ENCODE data around the gene NAA38.
"Not testable (repeated sequence)": the region's sequence is repeated elsewhere in the genome, so short reads cannot be mapped to it uniquely, and the experiment has no call there.

NAA38 gene

DNA sequence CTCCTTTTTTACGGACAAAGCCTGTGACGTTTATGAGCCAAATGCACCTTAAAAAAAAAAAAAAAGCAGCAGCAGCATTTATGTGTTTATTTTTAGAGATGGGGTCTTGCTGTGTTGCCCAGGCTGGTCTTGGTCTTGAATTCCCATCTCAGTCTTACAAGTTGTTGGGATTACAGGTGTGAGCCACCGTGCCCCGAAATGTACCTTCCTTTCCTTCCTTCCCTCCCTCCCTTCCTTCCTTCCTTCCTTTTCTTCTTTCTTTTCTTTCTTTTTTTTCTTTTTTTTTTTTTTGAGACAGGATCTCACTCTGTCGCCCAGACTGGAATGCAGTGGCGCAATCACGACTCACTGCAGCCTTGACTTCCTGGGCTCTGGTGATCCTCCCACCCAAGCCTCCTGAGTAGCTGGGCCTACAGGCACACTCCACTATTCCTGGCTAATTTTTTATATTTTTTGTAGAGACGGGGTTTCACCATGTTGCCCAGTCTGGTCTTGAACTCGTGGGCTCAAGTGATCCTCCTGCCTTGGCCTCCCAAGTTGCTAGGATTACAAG, 47.5 kb downstream of the NAA38 start:
- not testable (repeated sequence) for H3K4me3 ChIP-seq (ENCODE audit: low read length); DNase-seq (ENCODE audit: low read depth, low spot score)

DNA sequence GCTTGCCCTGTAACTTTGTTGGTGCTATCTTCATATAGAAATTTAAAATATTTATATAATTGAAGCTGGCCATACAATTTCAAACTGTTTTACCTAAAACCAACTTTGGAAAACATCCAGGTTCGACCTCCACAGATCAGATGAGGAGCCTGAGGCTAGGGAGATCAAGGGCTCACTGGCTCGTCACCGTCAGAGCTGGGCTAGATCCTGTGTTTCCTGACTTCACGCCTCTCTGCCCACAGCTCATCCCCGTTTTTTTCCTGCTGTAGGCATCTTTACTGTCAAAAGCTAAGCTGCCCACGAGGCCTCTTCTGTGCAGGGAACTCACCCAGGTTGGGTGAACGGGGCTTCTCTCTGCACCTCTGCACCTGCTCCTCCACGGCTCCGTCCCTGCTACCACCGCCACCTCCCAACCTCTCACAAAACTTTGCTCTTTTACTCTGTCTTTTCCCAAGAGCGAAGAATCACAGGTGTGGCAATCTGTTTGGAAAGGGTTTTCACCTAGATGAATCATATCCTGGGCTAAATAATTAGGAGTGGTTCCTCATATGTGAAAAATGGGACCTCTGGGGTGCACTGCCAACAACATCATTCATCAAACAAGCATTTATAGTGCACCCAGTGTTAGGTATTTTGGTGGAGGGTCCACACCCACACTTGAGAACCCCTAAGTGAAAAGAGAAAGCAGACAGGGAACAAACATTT, 48.1 kb downstream of the NAA38 start:
- DNase-seq (ENCODE audit: low read depth, low spot score), result no peak
- no peak overlapping the region for H3K4me3 ChIP-seq (ENCODE audit: low read length)

DNA sequence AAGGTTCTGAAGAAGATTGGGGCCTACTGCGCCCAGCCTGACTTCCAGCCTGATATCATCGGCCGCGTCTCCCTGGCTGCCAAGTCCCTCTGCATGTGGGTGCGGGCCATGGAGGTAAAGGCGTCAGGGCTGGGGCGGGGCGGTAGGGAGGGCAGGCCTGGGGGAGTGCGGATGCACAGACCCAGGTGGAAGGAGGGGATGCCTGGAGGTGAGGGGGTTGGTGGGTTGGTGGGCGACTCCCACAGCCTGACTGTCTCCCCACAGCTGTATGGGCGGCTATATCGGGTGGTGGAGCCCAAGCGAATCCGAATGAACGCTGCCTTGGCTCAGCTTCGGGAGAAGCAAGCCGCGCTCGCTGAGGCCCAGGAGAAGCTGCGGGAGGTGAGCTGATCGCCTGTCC, 50.2 kb downstream of the NAA38 start:
- no peak overlapping the region for H3K4me3 ChIP-seq (ENCODE audit: low read length)
- no peak for DNase-seq (ENCODE audit: low read depth, low spot score)
